K562 (cell line): ENCODE results near the gene MKRN1. TPM values are rescaled to one million over a fixed set of nuclear protein-coding genes. Genes with fewer than 3 reads are reported as not detected.
A peak's percentile ranks its signal among the peaks of the same experiment; 100 is the strongest.

Source experiments
- BRD4 ChIP-seq: fragments of 200-600 bp; sonication (generic); IDR thresholded peaks from 2 replicates; pipeline ENCODE4 v1.6.1; 2017; ENCODE audit warnings: inconsistent platforms
- CLOCK ChIP-seq: fragments of 250-450 bp; sonication (Bioruptor Pico); IDR thresholded peaks from 2 replicates; pipeline ENCODE4 v1.4.0; 2020; ENCODE audit warnings: mild to moderate bottlenecking, moderate library complexity, borderline replicate concordance
- CREB1 ChIP-seq, 2 experiments: sonication (generic) in 1 of 2; formaldehyde crosslinking in 1 of 2; IDR thresholded peaks; 2 replicates each; pipeline versions ENCODE4 v1.6.1 to v1.8.0; 2012 to 2022; ENCODE audit warnings: inconsistent platforms in 1 of 2, mild to moderate bottlenecking in 1 of 2, missing genetic modification reagents in 1 of 2, moderate library complexity in 1 of 2
- CTBP1 ChIP-seq: fragments of 450-650 bp; IDR thresholded peaks from 2 replicates; pipeline ENCODE4 v1.6.1; 2016; ENCODE audit warnings: borderline replicate concordance
- ESRRB ChIP-seq: fragments of 250-450 bp; sonication (Bioruptor Pico); IDR thresholded peaks from 2 replicates; pipeline ENCODE4 v1.5.0; 2020; ENCODE audit warnings: mild to moderate bottlenecking, moderate library complexity, borderline replicate concordance
- EWSR1 ChIP-seq: fragments of 450-650 bp; IDR thresholded peaks from 2 replicates; pipeline ENCODE4 v1.6.1; 2018; ENCODE audit warnings: borderline replicate concordance, mild to moderate bottlenecking, low read depth, moderate library complexity; ENCODE audit not compliant: partially characterized antibody
- GTF2A2 ChIP-seq: IDR thresholded peaks from 2 replicates; pipeline ENCODE4 v1.6.1; 2016; ENCODE audit warnings: mild to moderate bottlenecking, missing genetic modification characterization, missing compliant biosample characterization
- HNRNPH1 ChIP-seq: fragments of 200-400 bp; formaldehyde crosslinking; optimal IDR thresholded peaks from 2 replicates; pipeline ENCODE3; 2017; ENCODE audit warnings: low read depth, mild to moderate bottlenecking, low read length, moderate library complexity
- KAT2B ChIP-seq: IDR thresholded peaks from one replicate; pipeline ENCODE4 v1.6.1; 2012; ENCODE audit warnings: low read depth, mild to moderate bottlenecking, control low read depth, inconsistent platforms, low read length, moderate library complexity
- MEF2A ChIP-seq: IDR thresholded peaks from 2 replicates; pipeline ENCODE4 v1.6.1; 2011; ENCODE audit warnings: low read depth, mild to moderate bottlenecking, low read length, moderate library complexity; ENCODE audit not compliant: control insufficient read depth
- NFATC3 ChIP-seq: fragments of 450-650 bp; IDR thresholded peaks from 2 replicates; pipeline ENCODE4 v1.6.1; 2017; ENCODE audit warnings: mild to moderate bottlenecking
- NR4A1 ChIP-seq, 2 experiments: fragments of 250-450 bp in 1 of 2; fragments of 450-650 bp in 1 of 2; sonication (Bioruptor Pico) in 1 of 2; IDR thresholded peaks; 2 replicates each; pipeline versions ENCODE4 v1.4.0 to v1.6.1; 2016 to 2020; ENCODE audit warnings: mild to moderate bottlenecking in 2 of 2, missing compliant biosample characterization in 1 of 2, missing genetic modification characterization in 1 of 2, moderate library complexity in 1 of 2
- POLR3A ChIP-seq: IDR thresholded peaks from 2 replicates; pipeline ENCODE4 v1.6.1; 2011; ENCODE audit warnings: borderline replicate concordance, mild to moderate bottlenecking, moderate library complexity; ENCODE audit not compliant: insufficient read length, insufficient read depth; ENCODE audit errors: extremely low read depth
- RB1 ChIP-seq: fragments of 450-650 bp; IDR thresholded peaks from 2 replicates; pipeline ENCODE4 v1.6.1; 2017; ENCODE audit warnings: low read depth, mild to moderate bottlenecking
- RBM17 ChIP-seq: fragments of 200-400 bp; formaldehyde crosslinking; IDR thresholded peaks from 2 replicates; pipeline ENCODE4 v1.6.1; 2017; ENCODE audit warnings: low read depth, mild to moderate bottlenecking, low read length, borderline replicate concordance
- RHOXF2B ChIP-seq: fragments of 250-450 bp; sonication (Bioruptor Pico); conservative IDR thresholded peaks from 2 replicates; pipeline ENCODE4 v1.5.1; 2021
- SMARCE1 ChIP-seq: fragments of 450-650 bp; IDR thresholded peaks from 2 replicates; pipeline ENCODE4 v1.7.1; 2016; ENCODE audit warnings: mild to moderate bottlenecking
- SRSF7 ChIP-seq: fragments of 200-400 bp; formaldehyde crosslinking; optimal IDR thresholded peaks from 2 replicates; pipeline ENCODE3; 2017; ENCODE audit warnings: mild to moderate bottlenecking, low read depth, low read length
- ZFP30 ChIP-seq: fragments of 250-450 bp; sonication (Bioruptor Pico); IDR thresholded peaks from 2 replicates; pipeline ENCODE4 v1.8.0; 2022; ENCODE audit warnings: moderate library complexity, mild to moderate bottlenecking, inconsistent platforms, borderline replicate concordance
- ZFP36 ChIP-seq: fragments of 150-350 bp; IDR thresholded peaks from 2 replicates; pipeline ENCODE4 v1.6.1; 2018; ENCODE audit warnings: low read length, low read depth; ENCODE audit not compliant: partially characterized antibody
- ZKSCAN3 ChIP-seq: fragments of 250-450 bp; sonication (Bioruptor Pico); IDR thresholded peaks from 2 replicates; pipeline ENCODE4 v1.4.0; 2020
- ZNF197 ChIP-seq: fragments of 200-800 bp; sonication (Bioruptor generic); IDR thresholded peaks from 2 replicates; pipeline ENCODE4 v1.6.1; 2016; ENCODE audit warnings: low read depth, missing genetic modification characterization, missing compliant biosample characterization
- ZNF3 ChIP-seq: fragments of 250-450 bp; sonication (Bioruptor Pico); IDR thresholded peaks from 2 replicates; pipeline ENCODE4 v1.5.0; 2021; ENCODE audit warnings: mild to moderate bottlenecking, moderate library complexity
- ZNF561 ChIP-seq: fragments of 450-650 bp; formaldehyde crosslinking; conservative IDR thresholded peaks from 2 replicates; pipeline ENCODE4 v1.4.0; 2020; ENCODE audit warnings: mild to moderate bottlenecking, moderate library complexity
- polyA plus RNA-seq, 8 experiments: library from polyadenylated mRNA; depleted of rRNA in 4 of 8; stranded (reverse) in 5 of 8; unstranded in 3 of 8; fragments of >200 nt; fragmentation: Nextera tagmentation in 2 of 8; fragmentation: Illumina TruSeq in 1 of 8; extraction: Ambion mirVana in 2 of 8; extraction: Trizol in 1 of 8; gene quantifications; 2 replicates each; pipeline versions ENCODE4 v1.2.1 to v1.2.3, GENCODE V29; 2011 to 2014; ENCODE audit warnings: inconsistent platforms in 1 of 8, missing spikeins in 1 of 8
- total RNA-seq, 7 experiments: library from RNA; depleted of rRNA in 6 of 7; stranded (reverse); fragments of >200 nt in 6 of 7; fragmentation: Illumina TruSeq in 2 of 7; extraction: Trizol in 2 of 7; gene quantifications; 2 replicates each; pipeline versions ENCODE4 v1.2.1 to v1.2.3, GENCODE V29; 2011 to 2021; ENCODE audit warnings: low replicate concordance in 1 of 7
- TF ChIP-seq, protein P1 (sequence below): sonication (generic); IDR thresholded peaks from 2 replicates; pipeline ENCODE4 v1.6.1; 2016

The MKRN1 gene
- total and polyA plus RNA-seq, 9 of the 15 experiments (the other 6 are each of a cell fraction or from before 2014, with no cell fraction given) = 30.5 to 90.3 (median 76.0) TPM

DNA sequence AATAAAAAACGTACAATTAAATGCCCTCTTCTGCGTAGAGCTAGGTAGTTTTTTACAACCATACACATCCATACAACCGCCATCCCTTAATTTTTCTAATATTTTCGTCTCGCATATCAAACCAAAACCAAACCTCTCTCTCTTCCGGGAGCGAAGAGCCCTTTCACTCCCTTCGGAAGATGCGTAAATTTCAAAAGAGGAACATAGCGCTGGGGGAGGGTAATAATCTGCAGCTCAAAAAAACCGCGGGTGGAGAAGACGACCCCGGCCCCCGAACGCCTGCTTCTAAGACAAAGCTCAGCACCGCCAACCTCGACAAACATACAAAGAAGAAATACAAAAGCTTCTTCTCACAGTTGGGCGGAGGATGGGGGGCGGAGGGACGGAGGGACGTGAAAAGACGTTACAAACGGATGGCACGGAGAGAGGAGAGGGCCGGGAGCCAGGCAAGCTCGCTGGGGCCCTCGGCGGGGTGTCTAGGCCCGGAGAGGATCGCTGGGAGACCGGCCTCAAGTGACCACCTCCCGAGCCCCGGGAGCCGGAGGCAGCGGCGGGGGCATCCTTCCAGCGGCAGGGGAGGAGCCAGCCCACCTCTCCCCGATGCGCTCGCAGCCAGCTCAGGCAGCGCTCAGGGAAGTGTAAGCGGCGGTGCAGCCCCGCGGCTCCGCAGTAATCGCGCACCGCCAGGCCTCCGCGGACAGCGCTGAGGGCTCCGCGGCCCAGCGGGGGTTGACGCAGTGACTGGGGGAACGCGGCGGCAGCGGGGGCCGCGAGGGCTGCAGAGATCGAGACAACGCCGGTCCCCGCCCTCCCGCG is 851 bp downstream of the MKRN1 start (continued):
- no peak for TF ChIP-seq RHOXF2B (CRISPR knock-in tag)
- TF ChIP-seq NR4A1 (CRISPR knock-in tag; IDR thresholded peaks at IDR 0.05) = no peak
- 0 out of 2 replicates have a peak, but pooled peaks have one; percentile 25 for TF ChIP-seq NR4A1 (tag; IDR thresholded peaks at IDR 0.05)
- no peak for TF ChIP-seq ZNF561 (CRISPR knock-in tag)
- no peak; the same call in 1 of the 2 replicates for TF ChIP-seq RB1
- no peak for TF ChIP-seq KAT2B
- TF ChIP-seq CLOCK (CRISPR knock-in tag) = no peak
- TF ChIP-seq, protein P1, sequence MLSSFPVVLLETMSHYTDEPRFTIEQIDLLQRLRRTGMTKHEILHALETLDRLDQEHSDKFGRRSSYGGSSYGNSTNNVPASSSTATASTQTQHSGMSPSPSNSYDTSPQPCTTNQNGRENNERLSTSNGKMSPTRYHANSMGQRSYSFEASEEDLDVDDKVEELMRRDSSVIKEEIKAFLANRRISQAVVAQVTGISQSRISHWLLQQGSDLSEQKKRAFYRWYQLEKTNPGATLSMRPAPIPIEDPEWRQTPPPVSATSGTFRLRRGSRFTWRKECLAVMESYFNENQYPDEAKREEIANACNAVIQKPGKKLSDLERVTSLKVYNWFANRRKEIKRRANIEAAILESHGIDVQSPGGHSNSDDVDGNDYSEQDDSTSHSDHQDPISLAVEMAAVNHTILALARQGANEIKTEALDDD = no peak
- TF ChIP-seq ZFP36 = no peak
- no peak for TF ChIP-seq RBM17
- peak; percentile 70; the same call in 1 of the 2 replicates for TF ChIP-seq BRD4
- TF ChIP-seq ZNF197 (CRISPR knock-in tag) = no peak
- TF ChIP-seq CTBP1 = no peak
- peak; percentile 55; the same call in 1 of the 2 replicates for TF ChIP-seq SMARCE1
- TF ChIP-seq POLR3A = no peak
- no peak for TF ChIP-seq HNRNPH1
- TF ChIP-seq NFATC3 = no peak
- no peak for TF ChIP-seq ZKSCAN3 (CRISPR knock-in tag)
- TF ChIP-seq GTF2A2 (tag) = no peak
- TF ChIP-seq EWSR1 = no peak
- TF ChIP-seq CREB1 (IDR thresholded peaks at IDR 0.05) = no peak; the same call in 1 of the 2 replicates
- TF ChIP-seq CREB1 (CRISPR knock-in tag; IDR thresholded peaks at IDR 0.05) = no peak
- TF ChIP-seq ESRRB (CRISPR knock-in tag) = no peak
- TF ChIP-seq MEF2A = no peak
- TF ChIP-seq ZNF3 (CRISPR knock-in tag) = no peak
- TF ChIP-seq ZFP30 (CRISPR knock-in tag) = no peak
- peak; percentile 49 for TF ChIP-seq SRSF7
